Measurements from ENCODE around the gene BAX. TPM values are rescaled to one million over a fixed set of nuclear protein-coding genes. Genes with fewer than 3 reads are reported as not detected.

Gene BAX
- total and polyA plus RNA-seq, 8 donors, result 12.1 to 121 (median 49.0) TPM

DNA sequence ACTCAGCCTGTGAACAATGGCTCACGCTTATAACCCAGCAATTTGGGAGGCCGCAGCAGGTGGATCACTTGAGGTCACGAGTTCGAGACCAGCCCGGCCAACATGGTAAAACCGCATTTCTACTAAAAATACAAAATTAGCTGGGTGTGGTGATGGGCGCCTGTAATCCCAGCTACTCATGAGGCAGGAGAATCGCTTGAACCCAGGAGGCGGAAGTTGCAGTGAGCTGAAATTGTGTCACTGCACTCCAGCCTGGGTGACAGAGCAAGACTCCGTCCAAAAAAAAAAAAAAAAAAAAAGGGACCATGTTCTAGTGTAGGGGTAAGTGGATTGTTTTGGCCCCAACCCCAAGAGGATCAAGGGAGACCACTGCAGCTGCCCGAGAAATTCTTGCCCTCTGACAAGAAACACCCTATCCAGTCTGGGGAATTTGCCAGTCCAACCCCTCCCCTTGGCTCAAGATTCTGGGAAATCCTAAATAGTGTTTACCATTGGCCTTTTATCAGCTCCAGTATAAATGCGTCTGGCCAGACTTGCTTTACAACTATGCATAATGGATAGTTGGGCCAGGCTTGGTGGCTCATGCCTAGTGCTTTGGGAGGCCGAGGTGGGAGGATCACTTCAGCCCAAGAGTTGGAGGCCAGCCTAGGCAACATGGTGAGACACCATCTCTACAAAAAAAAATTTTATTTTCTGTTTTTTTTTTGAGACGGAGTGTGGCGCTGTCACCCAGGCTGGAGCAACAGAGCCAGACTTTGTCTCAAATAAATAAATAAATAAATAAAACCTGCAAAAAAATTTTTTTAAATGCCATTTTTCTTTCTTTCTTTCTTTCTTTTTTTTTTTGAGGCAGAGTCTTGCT, 26.3 kb upstream of the BAX start:
- H3K27me3 ChIP-seq, result peaks cover 0 to 9% (median 0%) of the 10 kb centered on the region in 3 donors
- WGBS, 5 donors, result 38 to 58% (median 51%) methylated on average over 15 of the region's 15 CpGs

GRCh38 chr19:48933382-48933932, 21.2 kb upstream of the BAX start, which contains the start of gene DHDH:
TSS of gene DHDH (plus strand) at chr19:48933699. CDS start at chr19:48933722, 23 bp downstream.
- no peaks in the 10 kb centered on the region for H3K36me3 ChIP-seq
- H3K9me3 ChIP-seq, result no peaks in the 10 kb centered on the region
- peaks cover 5 to 20% (median 13%) of the 10 kb centered on the region in 4 donors for H3K4me1 ChIP-seq
- H3K4me3 ChIP-seq, result peak within 1 kb of the TSS; percentile 47 to 56 (median 50)
- peak; percentile 44 to 77 (median 60) for TF ChIP-seq POLR2AphosphoS5 (IDR thresholded peaks at IDR 0.05)
- no peak for TF ChIP-seq EP300 (IDR thresholded peaks at IDR 0.05)
- no peak for TF ChIP-seq CTCF (IDR thresholded peaks at IDR 0.05)
- no peak for TF ChIP-seq POLR2A (IDR thresholded peaks at IDR 0.05)
- H3K27me3 ChIP-seq, result peaks cover 0 to 9% (median 0%) of the 10 kb centered on the region in 3 donors
- H3K27ac ChIP-seq, result peak within 1 kb of the TSS in 3 of 5 donors; percentile 6 to 33 (median 9)
- peak; percentile 94 for DNase-seq
- 0 to 1% (median 1%) methylated on average over 32 to 43 of the region's 43 CpGs for WGBS, 5 donors
- intact Hi-C loops (cut with DNase I; ENCODE audit: low total_unique reads), result no loop called here

More for the DNA sequence above, 26.3 kb upstream of the BAX start:
- Histone ChIP-seq H3K4me1 (peaks cover 8 to 42% (median 18%) of the 10 kb centered on the region in 4 donors), H3K27ac (peak overlapping the region; percentile 42 to 69 (median 60)), H3K9me3 (no peaks in the 10 kb centered on the region), H3K4me3 (no peak overlapping the region), H3K36me3 (peaks cover 0 to 6% (median 4%) of the 10 kb centered on the region in 4 donors)
- TF ChIP-seq POLR2AphosphoS5 (IDR thresholded peaks at IDR 0.05) (peak in 2 of 3 donors; percentile 35 to 79), CTCF (IDR thresholded peaks at IDR 0.05) (no peak)
- peak; percentile 65 to 82 for DNase-seq
- intact Hi-C loops (cut with DNase I; ENCODE audit: low total_unique reads), result no loop called here

DNA sequence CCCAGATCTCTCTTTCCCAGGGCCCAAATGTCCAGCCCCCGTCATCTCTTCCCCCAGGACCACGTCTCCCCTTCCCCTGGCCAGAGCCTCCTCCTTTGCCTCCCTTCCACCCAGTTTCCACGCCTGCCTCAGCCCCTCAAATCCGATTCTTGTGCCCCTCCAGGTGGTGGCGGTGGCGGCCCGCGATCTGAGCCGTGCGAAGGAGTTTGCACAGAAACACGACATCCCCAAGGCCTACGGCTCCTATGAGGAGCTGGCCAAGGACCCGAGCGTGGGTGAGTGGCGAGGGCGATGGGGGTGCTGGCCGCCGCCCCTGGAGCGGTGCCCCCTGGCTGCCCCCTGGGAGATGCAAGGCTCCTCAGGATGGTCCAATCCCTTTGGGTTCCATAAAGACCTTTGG, 19.8 kb upstream of the BAX start:
- DNase-seq, result no peak
- intact Hi-C loops (cut with DNase I; ENCODE audit: low total_unique reads), result no loop called here
- 76 to 84% (median 80%) methylated on average over 19 of the region's 19 CpGs for WGBS, 5 donors
- Histone ChIP-seq H3K27ac (no peak overlapping the region), H3K36me3 (no peaks in the 10 kb centered on the region), H3K4me3 (no peak overlapping the region), H3K27me3 (peaks cover 0 to 9% (median 0%) of the 10 kb centered on the region in 3 donors), H3K4me1 (peaks cover 5 to 20% (median 12%) of the 10 kb centered on the region in 4 donors), H3K9me3 (no peaks in the 10 kb centered on the region)
- TF ChIP-seq CTCF (IDR thresholded peaks at IDR 0.05) (no peak), POLR2A (IDR thresholded peaks at IDR 0.05) (no peak), POLR2AphosphoS5 (IDR thresholded peaks at IDR 0.05) (no peak), EP300 (IDR thresholded peaks at IDR 0.05) (no peak)

DNA sequence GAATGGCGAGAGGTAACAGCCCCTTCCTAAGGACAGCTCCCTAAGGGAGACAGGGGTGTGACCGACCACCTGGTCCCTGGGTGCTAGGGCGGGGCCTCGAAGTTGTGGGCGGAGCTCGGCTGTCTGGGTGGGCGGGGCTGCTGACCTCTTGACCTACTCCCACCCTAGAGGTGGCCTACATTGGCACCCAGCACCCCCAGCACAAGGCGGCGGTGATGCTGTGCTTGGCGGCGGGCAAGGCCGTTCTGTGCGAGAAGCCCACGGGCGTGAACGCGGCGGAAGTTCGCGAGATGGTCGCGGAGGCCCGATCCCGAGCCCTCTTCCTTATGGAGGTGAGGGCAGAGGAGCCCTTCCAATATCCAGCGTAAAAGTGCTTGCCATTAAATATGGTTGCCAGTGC, 18.8 kb upstream of the BAX start:
- no peak for DNase-seq
- Histone ChIP-seq H3K9me3 (peaks cover 0 to 5% (median 3%) of the 10 kb centered on the region in 4 donors), H3K4me3 (no peak overlapping the region), H3K27ac (no peak overlapping the region), H3K36me3 (no peaks in the 10 kb centered on the region), H3K27me3 (peaks cover 0 to 9% (median 0%) of the 10 kb centered on the region in 3 donors), H3K4me1 (peaks cover 5 to 20% (median 12%) of the 10 kb centered on the region in 4 donors)
- no peak for TF ChIP-seq POLR2AphosphoS5 (IDR thresholded peaks at IDR 0.05)
- TF ChIP-seq POLR2A (IDR thresholded peaks at IDR 0.05), result no peak
- TF ChIP-seq EP300 (IDR thresholded peaks at IDR 0.05), result no peak
- no peak for TF ChIP-seq CTCF (IDR thresholded peaks at IDR 0.05)
- intact Hi-C loops (cut with DNase I; ENCODE audit: low total_unique reads), result no loop called here
- 93 to 96% (median 95%) methylated on average over 25 of the region's 25 CpGs for WGBS, 5 donors
